Limb (tissue), 2 donors: ENCODE data around the gene MACROD1.
"Not testable (repeated sequence)": the region's sequence is repeated elsewhere in the genome, so short reads cannot be mapped to it uniquely, and the experiment has no call there.

Source experiments
- DNase-seq, 2 donors: peaks; one replicate each; pipeline ENCODE4 v3.0.0-alpha.2; 2016; ENCODE audit errors: extremely low spot score in 2 of 2

Gene MACROD1

DNA sequence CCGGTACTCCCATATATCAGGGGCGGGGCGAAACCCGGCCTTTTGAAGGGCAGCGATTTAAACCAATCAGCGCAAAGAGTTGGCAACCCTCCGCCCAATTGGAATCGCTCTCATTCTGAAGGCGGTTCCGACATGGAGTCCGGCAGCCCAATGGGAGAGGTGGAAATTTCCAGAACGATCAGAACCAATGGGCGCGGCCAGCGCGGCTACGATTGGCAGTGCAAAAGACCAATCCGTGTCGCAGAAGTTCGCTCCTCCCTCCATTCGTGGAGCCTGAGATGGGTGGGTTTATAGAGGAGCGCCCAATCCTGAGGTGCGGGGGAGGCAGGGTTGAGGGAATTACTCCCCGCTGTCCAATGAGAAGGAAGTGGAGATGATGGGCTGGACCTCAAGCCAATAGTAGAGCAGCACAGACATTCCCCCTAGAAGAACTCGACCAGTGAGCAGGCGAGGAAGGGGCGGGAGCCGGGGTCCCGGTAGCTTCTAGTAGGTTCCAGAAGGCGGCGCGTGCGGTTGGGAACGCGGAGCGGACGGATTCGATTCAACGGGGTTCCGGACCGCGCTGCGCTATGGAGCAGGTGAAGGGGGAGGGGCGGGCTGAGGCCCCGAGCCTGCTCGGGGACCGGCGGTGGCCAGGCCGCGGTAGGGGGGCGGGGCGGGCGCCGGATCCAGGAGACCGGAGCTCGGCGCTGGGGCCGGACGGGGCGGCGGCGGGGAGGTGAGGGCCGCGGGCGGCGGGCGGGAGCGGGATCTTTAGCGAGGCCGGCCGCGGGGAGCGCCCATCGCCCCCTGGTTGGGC is 20.0 kb upstream of the MACROD1 start, which contains the start of gene STIP1:
TSS of gene STIP1 (plus strand) at position 479 of the 799 bp plus-strand sequence. CDS start at position 570, 91 bp downstream.
- peak; percentile 99 to 100 for DNase-seq

DNA sequence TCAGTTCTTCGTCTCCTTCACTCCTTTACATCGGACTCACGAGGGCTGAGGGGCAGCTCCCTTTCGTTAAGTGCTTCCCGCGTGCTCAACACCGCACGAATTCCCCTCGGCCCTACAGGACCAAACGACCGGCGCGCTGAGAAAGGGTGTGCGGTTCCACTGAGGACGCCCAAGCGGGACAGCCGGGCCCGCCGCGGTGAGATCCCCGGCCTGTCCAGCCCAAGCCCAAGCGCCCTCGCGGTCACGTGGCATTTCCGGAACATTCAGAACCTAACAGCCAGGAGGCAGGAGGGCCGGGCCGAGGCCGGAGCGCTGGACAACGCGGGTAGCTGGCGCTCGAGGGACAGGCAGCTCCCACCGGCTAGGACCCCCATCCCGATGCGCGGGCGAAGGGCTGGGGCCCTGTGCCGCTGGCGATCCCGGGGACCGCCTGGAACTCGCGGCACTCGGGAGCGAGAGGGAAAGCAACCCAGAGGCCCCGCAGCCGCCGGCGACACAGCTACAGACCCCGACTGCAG is 19.3 kb upstream of the MACROD1 start:
- no peak for DNase-seq

DNA sequence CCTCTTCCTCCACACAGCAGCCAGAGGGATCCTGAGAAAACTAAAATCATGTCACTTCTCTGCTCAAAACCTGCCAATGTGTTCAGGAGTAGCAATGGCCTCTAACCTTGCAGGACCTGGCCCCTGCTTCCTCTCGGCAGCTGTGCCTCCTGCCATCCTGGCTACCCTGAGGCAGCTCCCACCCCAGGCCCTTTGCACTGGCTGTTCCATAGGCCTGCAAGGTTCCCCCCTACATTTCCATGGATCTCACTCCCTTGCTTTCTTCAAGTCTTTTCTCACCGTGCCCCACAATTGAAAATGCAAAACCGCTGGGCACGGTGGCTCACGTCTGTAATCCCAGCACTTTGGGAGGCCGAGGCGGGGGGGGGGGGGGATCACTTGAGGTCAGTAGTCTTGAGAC is 18.0 kb upstream of the MACROD1 start:
- no peak for DNase-seq

DNA sequence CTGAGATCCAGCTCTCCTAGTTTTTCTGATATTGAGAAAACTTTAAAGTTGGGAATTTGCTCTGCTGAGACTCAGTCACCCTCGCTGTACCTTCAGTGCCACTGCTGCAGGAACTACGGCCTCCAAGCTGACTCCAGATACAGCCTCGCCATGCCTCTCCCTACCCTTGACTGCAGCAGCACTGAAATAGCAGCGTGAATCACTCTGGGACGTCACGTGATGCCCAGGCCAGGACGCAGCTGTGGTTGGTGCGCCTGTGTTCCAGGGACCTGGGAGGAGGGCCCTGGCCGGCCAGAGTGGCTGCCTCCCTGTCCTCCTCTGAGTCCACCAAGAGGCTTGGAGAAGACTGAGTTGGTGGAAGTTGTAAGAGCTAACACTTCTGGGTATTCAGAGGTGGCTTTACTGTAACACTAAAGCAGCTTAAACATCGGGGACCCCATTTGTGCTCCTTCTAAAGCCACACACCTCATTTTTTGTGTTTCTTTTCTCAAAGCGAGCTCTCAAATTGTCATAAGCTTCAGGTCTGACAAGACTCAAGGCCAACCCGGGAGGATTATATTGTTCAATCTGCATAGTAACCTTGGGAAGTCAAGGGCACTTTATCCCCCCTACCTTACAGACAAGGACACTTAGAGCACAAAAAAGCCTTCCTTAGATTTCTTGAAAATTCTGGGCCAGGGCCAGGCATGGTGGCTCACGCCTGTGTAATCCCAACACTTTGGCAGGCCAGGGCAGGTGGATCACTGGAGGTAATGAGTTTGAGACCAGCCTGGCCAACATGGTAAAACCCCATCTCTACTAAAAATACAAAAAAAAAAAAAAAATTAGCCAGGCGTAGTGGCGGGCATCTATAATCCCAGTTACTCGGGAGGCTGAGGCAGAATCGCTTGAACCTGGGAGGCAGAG is 15.8 kb upstream of the MACROD1 start:
- peak; percentile 80 to 85 for DNase-seq

DNA sequence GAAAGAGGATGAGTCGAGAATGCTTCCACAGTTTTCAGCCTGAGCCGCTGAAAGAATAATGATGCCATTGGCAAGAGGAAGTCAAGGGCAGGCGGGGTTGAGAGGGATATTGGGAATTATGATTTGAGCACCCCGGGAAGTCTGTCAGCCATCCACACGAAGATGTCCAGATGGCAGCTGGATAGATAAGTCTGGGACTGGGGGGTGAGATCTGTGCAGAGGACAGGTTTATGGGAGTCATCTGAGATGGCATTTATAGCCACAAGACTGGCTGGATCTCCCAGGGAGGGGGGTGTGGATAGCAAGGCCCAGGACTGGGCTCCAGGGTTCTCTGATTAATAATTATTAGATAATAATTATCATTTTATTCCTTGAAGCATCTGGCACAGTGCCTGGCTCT is 15.0 kb upstream of the MACROD1 start:
- no peak for DNase-seq

DNA sequence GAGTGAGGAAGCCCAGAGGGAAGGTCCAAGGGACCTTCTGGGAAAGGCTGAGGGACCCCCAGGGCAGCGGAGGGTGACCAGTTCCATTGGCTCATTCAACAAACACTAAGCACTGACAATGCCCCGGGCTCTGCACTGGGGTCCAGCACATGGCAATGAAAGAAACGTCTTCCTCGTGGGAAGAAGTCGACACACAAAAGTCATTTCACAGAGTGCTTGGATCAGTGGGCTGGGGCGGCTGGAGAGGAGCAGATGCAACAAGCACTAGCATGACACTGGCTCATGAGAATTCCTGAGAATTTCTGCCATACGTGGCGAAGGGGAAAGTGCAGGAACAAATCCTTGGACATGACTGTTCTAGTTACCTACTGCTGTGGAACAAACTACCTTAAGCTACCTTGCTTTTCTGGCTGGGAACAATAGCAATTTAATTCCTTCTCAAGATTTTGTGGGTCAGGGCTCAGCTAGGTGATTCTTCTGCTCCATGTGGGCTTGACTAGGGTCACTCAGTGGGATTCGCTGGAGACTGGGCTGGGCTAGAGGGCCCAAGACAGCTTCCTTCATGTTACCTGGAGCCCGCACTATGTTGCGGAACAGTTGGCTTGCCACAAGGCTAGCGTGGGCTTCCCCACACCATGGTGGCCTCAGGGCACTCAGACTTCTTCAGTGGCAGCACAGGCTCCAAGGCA is 13.2 kb upstream of the MACROD1 start:
- DNase-seq = no peak

DNA sequence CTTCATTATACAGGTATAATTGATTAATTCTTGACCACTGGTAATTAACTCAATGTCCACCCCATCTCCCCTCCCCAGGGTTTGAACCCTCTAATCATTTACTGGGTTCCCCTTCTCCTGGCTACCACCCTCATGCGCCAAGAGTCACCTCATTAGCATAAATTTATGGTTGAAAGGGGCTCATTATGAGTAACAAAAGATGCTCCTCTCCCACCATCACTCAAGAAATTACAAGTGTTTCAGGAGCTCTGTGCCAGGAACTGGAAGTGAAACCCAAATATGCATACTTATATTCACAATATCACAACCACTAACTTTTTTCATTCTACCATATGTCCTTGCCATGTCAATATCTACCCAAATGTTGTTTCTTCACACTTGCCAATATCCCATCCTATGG is 12.3 kb upstream of the MACROD1 start:
- no peak for DNase-seq

DNA sequence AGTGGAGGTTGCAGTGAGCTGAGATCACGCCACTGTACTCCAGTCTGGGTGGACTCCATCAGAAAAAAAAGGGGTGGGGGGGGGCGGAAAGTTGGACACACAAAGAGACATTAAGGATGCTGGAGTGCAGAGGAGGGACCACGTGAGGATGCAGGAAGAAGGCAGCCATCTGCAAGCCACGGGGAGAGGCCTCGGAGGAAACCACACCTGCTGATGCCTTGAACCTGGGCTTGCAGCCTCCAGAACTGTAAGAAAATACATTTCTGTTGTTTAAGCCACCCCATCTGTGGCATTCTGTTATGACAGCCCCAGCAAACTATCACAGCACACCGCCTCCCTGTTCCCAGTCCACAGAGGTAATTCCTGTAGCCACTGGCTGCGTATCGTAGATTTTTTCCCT is 10.8 kb upstream of the MACROD1 start:
- DNase-seq = no peak

DNA sequence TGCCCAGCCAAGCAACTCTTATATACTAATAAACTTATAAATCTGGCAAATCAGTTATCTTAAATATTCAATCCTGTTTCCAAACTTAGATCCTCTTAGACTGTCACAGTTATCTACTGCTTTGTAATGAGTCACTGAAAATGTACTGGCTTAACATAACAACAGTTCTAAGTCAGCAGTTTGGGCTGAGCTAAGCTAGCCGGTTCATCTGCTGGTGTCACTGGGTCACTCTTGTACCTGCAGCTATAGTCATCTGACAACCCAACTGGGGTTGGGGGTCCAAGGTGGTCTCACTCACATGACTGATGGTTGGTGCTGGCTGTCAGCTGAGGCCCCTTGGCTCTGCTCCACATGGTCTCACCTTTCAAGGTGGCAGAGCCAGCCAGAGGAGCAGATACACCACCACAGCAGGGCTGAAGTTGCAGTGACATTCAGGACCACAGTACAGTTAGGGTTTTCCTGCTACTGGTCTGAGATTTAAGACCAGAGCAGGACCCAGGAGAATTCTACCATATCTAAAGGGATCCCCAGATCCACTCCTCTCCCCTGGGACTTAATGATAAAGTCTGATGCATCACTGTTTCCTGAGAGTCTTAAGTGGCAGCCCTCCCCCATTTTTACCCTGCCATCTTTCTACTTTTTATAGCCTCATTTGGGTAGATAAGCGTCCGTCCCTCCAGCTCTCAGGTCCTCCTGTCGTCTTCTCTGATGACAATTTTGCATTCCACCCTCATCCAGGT is 7.9 kb upstream of the MACROD1 start:
- no peak for DNase-seq

DNA sequence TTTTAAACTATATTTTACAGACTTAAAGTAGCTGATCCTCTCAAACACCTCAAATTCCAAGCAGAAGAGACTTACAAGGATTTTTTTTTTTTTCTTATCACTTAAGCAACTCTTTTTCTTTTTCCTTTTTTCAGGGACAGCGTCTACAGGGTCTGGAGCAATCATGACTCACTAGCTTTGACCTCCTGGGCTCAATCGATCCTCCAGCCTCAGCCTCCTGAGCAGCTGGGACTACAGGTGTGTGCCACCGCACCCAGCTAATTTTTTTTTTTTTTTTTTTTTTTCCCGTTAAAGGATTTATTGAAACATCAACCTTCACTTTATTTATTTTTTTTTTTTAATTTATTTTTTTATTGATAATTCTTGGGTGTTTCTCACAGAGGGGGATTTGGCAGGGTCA is 4.5 kb upstream of the MACROD1 start:
- no peak for DNase-seq

DNA sequence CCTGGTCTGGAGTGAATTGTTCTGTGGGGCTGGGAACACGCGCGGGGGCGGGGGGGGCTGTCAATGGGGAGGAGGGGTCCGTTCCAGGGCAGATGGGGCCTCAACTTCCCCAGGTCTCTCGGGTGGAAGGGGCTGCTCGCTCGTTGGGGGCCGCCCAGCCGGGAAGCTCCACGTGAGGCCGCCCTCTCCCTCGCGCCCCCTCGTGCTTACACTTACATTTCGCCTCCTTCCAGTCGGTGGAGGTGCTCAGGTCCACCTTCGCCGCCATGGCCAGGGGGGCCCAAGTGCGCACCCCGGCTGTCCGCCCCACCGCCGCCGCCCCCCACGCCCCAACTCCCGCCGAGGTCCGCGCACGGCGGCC is 452 bp downstream of the MACROD1 start:
- no peak for DNase-seq

DNA sequence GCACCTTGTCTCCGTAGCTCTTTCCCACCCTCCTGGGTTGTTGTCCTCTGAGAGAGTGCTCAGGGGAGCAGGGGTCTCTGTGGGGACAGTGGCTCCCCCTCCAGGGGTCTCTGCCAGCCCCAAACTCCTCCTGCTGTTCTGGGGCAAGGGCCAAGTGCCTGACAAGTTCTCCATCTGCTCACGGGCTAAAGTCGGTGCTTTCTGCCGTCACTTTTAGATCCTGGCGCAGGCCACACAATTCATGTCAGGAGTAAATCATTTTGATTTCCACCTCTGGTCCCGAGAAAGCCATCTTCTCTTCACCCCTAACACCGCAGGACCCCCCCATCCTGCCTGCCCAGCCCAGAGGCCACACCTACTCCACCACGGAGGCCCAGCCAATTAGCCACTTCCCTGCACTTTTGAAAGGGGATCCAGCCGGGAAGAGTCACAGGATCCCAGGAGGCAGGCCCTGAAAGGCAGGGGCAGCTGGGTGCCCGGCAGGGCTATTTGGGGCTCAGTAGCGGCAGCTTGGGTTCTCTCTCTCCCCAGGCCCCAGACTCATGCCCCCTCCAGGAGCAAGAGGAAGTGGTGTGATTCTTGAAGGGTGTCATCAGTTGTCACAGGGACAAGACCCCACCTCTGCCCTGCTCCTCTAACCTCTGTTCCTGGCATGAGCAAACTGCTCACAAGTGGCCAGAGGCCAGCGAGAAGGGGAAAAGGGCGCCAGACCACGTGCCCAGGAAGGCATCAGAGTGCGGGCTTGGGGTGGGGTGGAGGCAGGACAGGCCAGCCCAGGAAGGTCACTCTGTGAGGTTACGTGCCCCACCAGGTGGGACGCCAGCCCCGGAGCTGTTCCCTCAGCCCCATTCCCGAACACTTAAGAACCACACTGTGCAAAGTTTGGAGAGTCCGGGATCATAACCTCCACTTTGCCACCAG is 1.3 kb downstream of the MACROD1 start:
- DNase-seq = peak; percentile 27 to 52

DNA sequence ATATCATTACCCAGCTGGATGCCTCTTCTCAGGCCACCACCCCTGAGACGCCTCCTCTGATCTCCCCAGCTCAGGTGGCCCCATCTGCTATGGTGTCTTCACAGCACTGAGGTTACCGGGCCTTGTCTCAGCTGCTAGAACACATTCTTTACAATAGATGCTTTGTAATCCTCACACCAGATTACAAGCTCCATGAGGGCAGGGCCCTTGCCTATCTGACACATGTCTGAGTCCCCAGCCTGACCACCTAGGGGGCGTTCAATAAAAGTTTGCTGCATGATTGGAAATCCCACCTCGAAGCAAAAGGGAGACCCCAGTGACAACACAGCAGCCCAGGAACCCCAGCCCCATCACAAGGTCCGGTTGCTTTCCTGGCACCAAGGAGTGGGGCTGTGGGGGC is 2.0 kb downstream of the MACROD1 start:
- DNase-seq = no peak

DNA sequence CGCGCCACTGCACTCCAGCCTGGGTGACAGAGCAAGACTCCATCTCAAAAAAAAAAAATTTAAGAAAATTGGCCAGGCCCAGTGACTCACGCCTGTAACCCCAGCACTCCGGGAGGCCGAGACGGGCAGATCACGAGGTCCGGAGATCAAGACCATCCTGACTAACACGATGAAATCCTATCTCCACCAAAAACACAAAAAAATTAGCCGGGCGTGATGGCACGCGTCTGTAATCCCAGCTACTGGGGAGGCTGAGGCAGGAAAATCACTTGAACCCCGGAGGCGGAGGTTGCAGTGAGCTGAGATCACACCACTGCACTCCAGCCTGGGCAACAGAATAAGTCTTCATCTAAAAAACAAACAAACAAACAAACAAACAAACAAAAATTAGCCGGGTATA is 3.1 kb downstream of the MACROD1 start:
- not testable (repeated sequence) for DNase-seq

DNA sequence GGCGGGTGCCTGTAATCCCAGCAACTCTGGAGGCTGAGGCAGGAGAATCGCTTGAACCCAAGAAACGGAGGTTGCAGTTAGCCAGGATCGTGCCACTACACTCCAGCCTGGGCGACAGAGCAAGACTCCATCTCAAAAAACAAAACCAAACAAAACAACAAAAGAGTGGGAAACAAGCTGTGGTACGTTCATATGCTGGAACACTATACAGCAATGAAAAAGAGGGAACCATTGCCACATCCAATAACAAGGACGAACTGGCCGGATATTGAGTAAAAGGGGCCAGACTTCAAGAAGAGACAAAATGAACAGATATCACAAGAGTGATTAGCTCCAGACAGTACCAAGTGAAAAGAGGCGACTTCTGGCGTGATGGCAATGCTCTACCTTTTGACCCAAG is 4.9 kb downstream of the MACROD1 start:
- DNase-seq = no peak

DNA sequence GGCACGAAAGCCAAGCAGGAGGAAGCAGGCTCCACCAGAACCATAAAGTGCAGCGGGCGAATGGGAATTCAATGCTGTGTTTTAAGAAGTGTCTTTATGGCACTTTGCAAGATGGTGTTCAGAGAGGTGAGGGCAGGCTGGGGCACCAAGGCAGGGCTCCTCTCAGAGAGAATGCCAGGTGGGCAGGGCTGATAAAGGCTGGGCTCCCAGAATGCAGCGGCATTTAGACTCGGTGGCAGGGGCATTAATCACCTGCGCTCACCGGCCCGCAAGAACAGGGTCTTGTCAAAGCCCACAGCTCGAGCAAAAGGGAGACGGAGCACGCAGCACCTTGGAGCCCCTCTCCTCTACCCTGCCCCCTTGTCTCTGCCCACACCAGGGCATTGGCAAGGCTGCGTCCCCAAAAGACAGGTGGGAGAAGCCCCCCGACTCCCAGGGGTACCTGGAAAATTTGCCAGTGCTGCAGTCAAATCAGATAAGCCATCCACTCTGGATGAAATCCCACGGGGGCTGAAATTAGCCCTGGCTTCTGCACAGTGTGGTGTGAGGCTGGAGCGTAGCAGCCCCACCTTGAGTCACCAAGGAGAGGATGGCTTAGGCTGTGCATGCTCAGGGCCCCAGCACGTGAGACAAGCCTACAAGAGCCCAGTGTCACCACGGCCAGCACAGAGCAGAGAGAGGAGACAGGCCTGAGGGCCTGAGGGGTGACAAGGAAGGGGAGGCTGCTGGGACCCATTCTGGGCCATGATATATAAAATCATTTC is 8.1 kb downstream of the MACROD1 start:
- DNase-seq = no peak

DNA sequence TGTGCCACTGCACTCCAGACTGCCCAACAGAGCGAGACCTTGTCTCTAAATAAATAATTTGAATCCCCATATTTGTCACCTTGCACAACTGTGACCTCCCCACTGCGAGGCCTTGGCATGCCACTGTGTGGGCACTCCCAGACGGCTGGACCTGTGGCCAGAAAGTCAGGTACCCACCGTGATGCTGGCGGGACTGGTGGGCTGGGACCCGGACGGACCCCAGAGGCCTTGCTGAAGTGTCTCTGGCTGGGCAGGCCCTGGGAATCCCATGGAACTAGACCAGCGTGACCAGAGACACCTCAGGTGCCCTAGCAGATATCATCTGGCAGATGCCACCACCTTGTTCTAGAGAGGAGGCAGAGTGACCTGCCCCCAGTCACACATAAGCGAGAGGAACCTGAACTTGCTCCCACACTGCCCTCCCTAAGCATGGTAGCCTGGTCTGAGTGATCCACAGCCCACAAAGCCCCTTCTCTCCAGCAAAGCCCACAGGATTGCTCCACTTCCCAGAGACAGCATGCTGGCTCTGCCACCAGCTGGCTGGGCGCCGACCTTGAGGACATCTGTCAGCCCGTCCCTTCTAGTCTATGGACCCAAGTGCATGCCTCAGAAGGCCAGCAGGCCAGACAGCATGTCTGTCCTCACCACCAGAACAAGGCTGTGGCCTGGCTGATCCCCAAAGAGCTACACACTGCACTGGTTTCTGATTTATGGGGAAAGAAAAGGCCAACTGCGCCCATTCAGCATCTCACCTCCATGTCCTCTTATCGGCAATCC is 9.5 kb downstream of the MACROD1 start:
- DNase-seq = no peak

DNA sequence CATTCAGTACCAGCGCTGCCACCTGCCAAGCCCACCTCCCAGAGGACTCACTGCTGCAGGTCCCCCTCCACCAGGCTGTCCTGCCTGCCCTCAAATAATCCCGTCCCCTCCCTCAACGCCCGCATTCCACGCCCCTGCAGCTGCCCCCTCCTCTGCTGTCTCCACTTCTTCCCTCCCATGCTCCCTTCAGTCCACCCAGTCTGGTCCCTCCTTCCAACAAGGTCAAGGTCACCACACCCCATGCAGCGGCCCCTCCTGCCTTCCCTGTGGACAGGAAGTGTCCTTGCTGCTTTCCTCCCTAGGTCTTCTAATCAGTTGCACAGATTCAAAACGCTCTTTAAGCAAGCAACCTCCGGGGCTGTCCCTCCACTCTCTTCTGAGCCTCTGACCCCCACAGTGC is 12.1 kb downstream of the MACROD1 start:
- DNase-seq = no peak
